ENCODE measurements around the gene RPA3. TPM values are rescaled to one million over a fixed set of nuclear protein-coding genes. Genes with fewer than 3 reads are reported as not detected.
"Not testable (repeated sequence)": the region's sequence is repeated elsewhere in the genome, so short reads cannot be mapped to it uniquely, and the experiment has no call there.

RPA3 gene
- total RNA-seq, 1 experiment from 2014 or later = 55.2 TPM

DNA sequence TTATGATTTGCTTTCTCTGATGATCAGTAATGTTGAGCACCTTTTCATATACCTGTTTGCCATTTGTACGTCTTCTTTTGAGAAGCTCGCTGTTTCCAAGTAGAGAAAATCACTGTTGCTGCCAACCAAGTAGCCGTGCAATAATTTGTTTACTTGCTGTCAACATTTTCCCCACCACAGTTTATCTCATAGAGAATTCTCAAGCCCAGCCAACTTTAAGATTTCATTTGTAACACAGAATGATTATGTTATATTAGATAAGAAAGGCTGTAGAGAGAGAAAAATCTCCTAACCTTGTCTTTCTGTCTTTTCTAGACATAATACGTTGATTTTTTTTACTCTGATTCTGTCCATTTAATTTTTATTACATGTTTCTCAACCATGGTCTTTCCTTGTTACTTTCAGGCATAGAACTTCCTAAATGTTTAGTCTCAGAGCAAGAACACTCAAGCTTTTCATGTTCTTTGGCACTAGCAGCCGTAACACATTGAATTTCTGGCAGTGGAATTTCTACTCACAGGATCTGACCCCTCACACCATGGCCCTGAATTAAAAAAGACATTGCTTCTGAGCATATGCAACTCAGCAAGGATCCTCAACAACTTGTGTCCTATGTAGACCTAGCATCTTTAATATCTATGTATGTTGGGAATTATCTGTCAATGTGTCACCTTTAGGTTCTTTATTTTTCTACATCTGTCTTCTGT lies 23.1 kb downstream of the RPA3 start:
- DNase-seq (ENCODE audit: low read depth in 1 of 2, low spot score in 2 of 2) = no peak

DNA sequence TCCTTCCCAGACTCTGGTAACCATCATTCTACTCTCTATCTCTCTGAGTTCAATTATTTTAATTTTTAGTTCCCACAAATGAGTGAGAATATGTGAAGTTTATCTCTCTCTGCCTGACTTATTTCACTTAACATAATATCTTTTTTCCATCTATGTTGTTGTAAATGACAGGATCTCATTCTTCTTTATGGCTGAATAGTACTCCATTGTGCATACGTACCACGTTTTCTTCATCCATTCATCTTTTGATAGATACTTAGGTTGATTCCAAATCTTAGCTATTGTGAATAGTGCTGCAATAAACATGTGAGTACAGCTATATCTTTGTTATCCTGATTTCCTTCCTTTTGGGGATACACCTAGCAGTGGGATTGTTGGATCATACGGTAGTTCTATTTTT lies 23.9 kb downstream of the RPA3 start:
- Histone ChIP-seq H3K27me3 (replicated peaks) (no peaks in the 10 kb centered on the region), H3K36me3 (no peaks in the 10 kb centered on the region), H3K4me3 (no peak overlapping the region), H3K4me1 (replicated peaks) (peaks cover 30% of the 10 kb centered on the region), H3K27ac (peak overlapping the region; percentile 61), H3K9me3 (replicated peaks) (no peaks in the 10 kb centered on the region)
- no peak for DNase-seq (ENCODE audit: low read depth in 1 of 2, low spot score in 2 of 2)

More for the DNA sequence above, 23.1 kb downstream of the RPA3 start:
- H3K27ac ChIP-seq = peak overlapping the region; percentile 61
- H3K4me1 ChIP-seq (replicated peaks) = peaks cover 30% of the 10 kb centered on the region
- no peak overlapping the region for H3K4me3 ChIP-seq
- no peaks in the 10 kb centered on the region for H3K27me3 ChIP-seq (replicated peaks)
- no peaks in the 10 kb centered on the region for H3K9me3 ChIP-seq (replicated peaks)
- H3K36me3 ChIP-seq = no peaks in the 10 kb centered on the region

DNA sequence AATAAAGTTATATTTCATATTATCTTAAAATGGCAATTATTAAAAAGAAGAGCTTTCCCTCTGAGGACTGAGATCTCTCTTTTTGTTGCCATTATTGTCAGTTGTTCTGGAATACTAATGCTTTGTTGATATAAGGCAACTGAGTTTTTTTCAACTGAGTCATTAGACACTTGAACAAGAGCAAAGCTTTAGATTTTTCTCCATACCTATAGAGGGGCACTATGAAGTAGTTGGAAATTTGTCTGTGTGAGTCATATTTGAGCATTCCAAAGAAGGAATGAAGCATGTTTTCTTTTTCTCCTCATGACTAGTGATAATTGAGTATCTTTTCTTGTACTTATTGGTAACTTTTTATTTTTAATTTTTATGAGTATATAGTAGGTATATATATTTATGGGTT lies 24.5 kb downstream of the RPA3 start:
- Histone ChIP-seq H3K27me3 (replicated peaks) (no peaks in the 10 kb centered on the region), H3K27ac (peak overlapping the region; percentile 61), H3K4me1 (replicated peaks) (peaks cover 30% of the 10 kb centered on the region), H3K36me3 (no peaks in the 10 kb centered on the region), H3K4me3 (no peak overlapping the region), H3K9me3 (replicated peaks) (no peaks in the 10 kb centered on the region)
- DNase-seq (ENCODE audit: low read depth in 1 of 2, low spot score in 2 of 2) = peak in 1 of 2 experiments; percentile 78

DNA sequence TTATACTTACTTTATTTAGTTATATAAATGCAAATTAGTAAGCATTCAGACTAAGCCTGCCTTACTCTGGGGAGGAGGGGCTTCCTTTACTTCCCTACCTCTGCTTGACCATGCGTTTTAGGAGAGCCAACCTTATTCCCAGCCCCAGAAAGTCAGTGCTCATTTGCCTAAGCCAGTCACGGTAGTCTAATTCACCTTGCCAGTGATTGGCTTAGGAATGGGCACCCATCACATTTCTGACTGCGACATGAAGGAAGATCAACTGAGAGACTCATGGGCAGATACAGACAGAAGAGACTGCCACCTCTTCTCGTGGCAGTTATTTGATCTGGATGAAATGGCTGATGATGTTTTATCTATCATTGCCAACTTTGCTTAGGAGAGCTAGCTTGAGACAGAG lies 29.5 kb downstream of the RPA3 start:
- H3K27me3 ChIP-seq (replicated peaks) = no peaks in the 10 kb centered on the region
- DNase-seq (ENCODE audit: low read depth in 1 of 2, low spot score in 2 of 2) = no peak
- H3K4me1 ChIP-seq (replicated peaks) = peaks cover 5% of the 10 kb centered on the region; the same call in 1 of the 2 replicates
- H3K27ac ChIP-seq = no peak overlapping the region
- no peaks in the 10 kb centered on the region for H3K36me3 ChIP-seq
- H3K9me3 ChIP-seq (replicated peaks) = no peaks in the 10 kb centered on the region
- no peak overlapping the region for H3K4me3 ChIP-seq

DNA sequence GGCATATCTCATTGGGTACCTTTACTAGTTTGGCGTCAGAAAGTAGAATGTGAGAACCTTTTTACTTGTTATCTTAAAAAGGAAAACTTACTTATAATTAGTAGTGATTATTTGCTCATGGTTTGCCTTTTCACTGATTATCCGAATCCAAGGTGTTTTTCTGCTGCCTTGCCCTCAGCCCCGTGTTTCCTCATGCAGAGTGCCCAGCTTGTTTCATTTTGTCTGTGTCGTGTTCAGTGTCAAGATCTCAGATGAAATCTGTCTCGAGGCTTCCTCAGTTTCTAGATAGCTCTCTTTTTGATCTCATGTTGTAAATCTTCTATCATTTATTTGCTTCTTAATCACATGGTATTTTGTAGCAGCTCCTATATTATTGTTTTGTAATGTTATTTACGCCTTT lies 30.1 kb downstream of the RPA3 start:
- no peaks in the 10 kb centered on the region for H3K36me3 ChIP-seq
- H3K9me3 ChIP-seq (replicated peaks) = no peaks in the 10 kb centered on the region
- H3K4me3 ChIP-seq = no peak overlapping the region
- no peaks in the 10 kb centered on the region for H3K27me3 ChIP-seq (replicated peaks)
- H3K27ac ChIP-seq = no peak overlapping the region
- DNase-seq (ENCODE audit: low read depth in 1 of 2, low spot score in 2 of 2) = no peak
- peaks cover 3% of the 10 kb centered on the region; the same call in 1 of the 2 replicates for H3K4me1 ChIP-seq (replicated peaks)

DNA sequence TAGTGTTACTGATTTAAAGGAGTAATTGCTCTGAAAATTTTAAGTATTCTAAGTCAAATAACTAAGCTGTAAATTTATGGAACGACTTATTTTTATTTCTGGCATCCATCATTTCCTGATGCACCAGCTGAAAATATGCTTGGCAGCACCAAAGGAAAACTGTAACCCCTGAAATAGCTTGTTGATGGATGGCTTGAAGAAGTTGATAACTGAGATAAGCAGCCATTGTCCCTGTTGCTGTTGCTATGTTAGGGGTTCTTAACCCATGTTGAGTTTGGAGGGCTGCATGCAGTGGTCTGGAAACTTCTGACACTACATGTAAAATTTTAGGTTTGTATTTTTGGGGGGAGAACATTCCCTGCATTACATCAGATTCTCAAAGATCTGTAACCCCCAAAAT lies 30.6 kb downstream of the RPA3 start:
- no peak overlapping the region for H3K27ac ChIP-seq
- no peaks in the 10 kb centered on the region for H3K27me3 ChIP-seq (replicated peaks)
- DNase-seq (ENCODE audit: low read depth in 1 of 2, low spot score in 2 of 2) = no peak
- H3K36me3 ChIP-seq = no peaks in the 10 kb centered on the region
- H3K4me1 ChIP-seq (replicated peaks) = no peaks in the 10 kb centered on the region
- no peak overlapping the region for H3K4me3 ChIP-seq
- no peaks in the 10 kb centered on the region for H3K9me3 ChIP-seq (replicated peaks)

DNA sequence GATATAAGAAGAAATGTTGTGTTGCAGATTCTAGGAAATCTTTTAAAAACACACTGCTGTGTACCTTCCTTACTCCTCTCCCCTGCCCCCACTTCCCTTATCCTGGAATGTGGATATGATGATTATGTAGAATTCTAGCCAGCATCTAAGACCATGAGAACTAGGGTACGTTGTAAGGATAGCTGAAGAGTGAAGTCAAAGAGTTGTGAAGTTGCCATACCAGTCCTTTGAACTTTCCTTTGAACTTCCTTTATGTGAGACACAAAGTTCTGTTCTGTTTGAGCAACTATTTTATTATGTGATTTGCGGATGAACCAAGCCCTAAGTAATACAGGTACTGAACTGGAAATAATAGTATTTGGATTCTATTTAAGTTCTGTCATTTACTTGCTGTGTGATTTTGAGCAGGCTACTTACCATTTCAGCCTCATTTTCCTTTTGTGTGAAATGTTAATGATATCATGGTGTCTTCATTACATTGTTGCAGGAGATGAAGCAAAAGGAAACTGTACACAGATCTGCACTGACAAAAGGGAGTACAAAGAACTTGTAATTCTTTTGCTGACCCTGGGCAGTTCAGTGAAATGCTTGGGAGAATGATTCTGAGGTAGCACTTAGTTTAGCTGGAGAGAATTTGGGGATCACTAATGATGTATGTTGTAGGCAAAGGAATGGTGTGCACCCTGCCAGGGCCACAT lies 31.4 kb downstream of the RPA3 start:
- DNase-seq (ENCODE audit: low read depth in 1 of 2, low spot score in 2 of 2) = no peak
- no peaks in the 10 kb centered on the region for H3K4me1 ChIP-seq (replicated peaks)

DNA sequence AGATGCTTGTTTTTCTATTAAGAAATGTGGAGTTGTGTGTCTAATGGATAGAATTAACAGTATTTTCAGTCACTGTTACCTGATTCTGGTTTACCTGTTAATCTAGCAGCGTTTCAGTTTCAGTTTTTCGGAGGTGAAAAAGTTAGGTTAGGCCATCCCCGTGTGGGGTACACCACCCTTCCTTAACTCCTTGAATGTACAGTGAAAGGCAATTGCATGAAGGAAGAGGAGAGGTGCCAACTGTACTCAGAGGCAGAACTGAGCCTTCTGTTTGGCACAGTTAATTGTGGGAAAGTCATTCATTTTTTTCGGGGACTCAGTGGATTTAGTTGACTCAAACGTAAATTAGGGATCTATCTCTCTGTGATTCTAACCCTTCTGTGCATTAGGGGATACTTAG lies 35.5 kb downstream of the RPA3 start:
- no peak for DNase-seq (ENCODE audit: low read depth in 1 of 2, low spot score in 2 of 2)
- no peaks in the 10 kb centered on the region for H3K27me3 ChIP-seq (replicated peaks)
- H3K4me1 ChIP-seq (replicated peaks) = no peaks in the 10 kb centered on the region
- 0 out of 2 replicates have a peak, but pooled peaks cover 2% of the 10 kb centered on the region for H3K36me3 ChIP-seq
- no peaks in the 10 kb centered on the region for H3K9me3 ChIP-seq (replicated peaks)
- H3K4me3 ChIP-seq = no peak overlapping the region
- H3K27ac ChIP-seq = no peak overlapping the region

More for the DNA sequence above, 31.4 kb downstream of the RPA3 start:
- no peaks in the 10 kb centered on the region for H3K9me3 ChIP-seq (replicated peaks)
- H3K36me3 ChIP-seq = no peaks in the 10 kb centered on the region
- H3K4me3 ChIP-seq = no peak overlapping the region
- no peak overlapping the region for H3K27ac ChIP-seq
- no peaks in the 10 kb centered on the region for H3K27me3 ChIP-seq (replicated peaks)

DNA sequence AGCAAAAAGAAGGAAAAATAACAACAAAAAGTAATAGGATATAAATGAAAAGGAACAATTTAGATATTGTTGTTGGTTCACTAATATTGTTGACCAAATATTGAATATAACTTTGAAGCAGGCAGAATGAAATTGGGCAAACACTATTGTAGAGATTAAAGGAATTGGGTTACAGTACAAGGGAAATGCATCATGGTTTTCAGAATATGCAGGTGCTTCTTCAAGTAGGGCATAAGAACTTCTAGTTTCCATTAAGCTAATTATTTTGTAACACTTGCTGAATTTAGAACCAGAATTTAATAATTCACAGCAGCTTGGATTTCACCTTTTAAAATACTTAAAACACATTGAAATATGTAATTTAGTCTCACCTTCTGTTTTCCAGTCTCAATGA lies 36.5 kb downstream of the RPA3 start:
- Histone ChIP-seq H3K9me3 (replicated peaks) (no peaks in the 10 kb centered on the region), H3K4me3 (no peak overlapping the region), H3K4me1 (replicated peaks) (no peaks in the 10 kb centered on the region), H3K27me3 (replicated peaks) (no peaks in the 10 kb centered on the region), H3K27ac (no peak overlapping the region), H3K36me3 (0 out of 2 replicates have a peak, but pooled peaks cover 3% of the 10 kb centered on the region)
- no peak for DNase-seq (ENCODE audit: low read depth in 1 of 2, low spot score in 2 of 2)

DNA sequence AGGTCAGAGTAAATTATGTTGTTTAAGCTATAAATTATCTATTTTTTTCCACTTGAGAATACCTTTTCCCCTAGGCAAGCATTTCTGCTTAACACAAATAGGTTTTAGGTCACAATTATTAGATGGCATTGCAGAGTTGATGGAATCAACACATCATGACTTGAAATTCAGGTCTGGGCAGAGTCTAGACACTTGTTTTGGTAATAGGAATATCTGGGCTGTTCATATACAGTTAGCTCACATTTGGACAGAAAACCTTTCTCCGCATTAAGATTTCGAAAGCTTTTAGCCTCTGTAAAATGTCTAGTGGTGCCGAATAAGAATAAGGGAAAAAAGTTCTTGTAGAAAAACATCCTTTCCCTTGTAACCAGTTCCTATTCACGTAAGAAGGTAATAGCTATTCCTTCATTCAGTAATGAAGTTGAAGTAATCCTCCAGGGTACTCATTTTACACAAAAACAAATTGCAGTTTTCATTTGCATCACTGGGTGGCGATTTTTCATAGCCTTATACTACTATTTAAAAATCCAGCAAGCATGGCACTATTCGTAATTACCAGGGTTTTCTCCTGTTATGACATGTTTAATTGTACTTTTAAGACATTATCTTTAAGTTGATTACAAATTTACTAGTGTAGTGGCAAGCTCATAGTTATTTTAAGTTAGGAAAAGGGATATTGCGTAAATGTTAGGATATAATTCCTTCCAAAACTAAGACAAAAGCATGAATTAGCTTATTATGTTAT lies 37.0 kb downstream of the RPA3 start:
- H3K4me1 ChIP-seq (replicated peaks) = no peaks in the 10 kb centered on the region
- peak in 1 of 2 experiments; percentile 45 for DNase-seq (ENCODE audit: low read depth in 1 of 2, low spot score in 2 of 2)
- no peak overlapping the region for H3K27ac ChIP-seq
- no peaks in the 10 kb centered on the region for H3K27me3 ChIP-seq (replicated peaks)
- no peak overlapping the region for H3K4me3 ChIP-seq
- H3K9me3 ChIP-seq (replicated peaks) = no peaks in the 10 kb centered on the region
- H3K36me3 ChIP-seq = 0 out of 2 replicates have a peak, but pooled peaks cover 3% of the 10 kb centered on the region

DNA sequence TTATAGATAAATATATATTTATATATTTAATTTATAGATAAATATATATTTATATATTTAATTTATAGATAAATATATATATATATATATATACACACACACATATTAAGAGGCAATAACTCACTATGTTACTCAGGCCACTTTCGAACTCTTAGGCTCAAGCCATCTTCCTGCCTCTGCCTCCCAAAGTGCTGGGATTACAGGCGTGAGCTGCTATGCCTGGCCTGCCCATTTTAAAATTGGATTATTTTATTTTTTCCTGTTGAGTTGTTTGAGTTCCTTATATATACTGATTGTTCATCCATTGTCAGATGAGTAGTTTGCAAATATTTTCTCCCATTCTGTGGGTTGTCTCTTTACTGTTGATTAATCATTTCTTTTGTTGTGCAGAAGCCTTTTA lies 38.8 kb downstream of the RPA3 start:
- H3K4me3 ChIP-seq; H3K27ac ChIP-seq; H3K36me3 ChIP-seq; H3K27me3 ChIP-seq (replicated peaks); H3K9me3 ChIP-seq (replicated peaks); H3K4me1 ChIP-seq (replicated peaks); DNase-seq (ENCODE audit: low read depth in 1 of 2, low spot score in 2 of 2): not testable (repeated sequence)

DNA sequence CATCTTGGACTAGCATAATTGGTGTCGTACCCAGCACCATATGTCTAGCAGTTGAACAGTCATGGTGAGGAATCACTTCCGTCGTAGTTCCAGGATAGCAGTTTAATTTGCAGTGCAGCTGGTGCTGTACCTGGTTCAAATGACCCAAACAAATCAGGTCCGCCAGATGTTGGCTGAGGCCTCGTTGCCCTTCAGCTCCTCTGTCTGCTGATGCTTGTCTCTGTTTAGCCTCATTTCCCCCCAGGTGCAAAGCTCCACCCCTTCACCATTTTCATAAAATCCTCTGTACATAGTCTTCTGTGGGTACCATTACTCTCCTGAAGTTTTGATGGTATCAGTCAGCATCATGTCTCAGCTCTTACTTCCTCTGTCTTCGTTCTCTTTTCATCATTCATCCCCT lies 42.7 kb downstream of the RPA3 start:
- Histone ChIP-seq H3K4me1 (replicated peaks) (no peaks in the 10 kb centered on the region), H3K9me3 (replicated peaks) (no peaks in the 10 kb centered on the region), H3K27ac (no peak overlapping the region), H3K4me3 (no peak overlapping the region), H3K36me3 (peaks cover 3% of the 10 kb centered on the region; the same call in 1 of the 2 replicates), H3K27me3 (replicated peaks) (no peaks in the 10 kb centered on the region)
- no peak for DNase-seq (ENCODE audit: low read depth in 1 of 2, low spot score in 2 of 2)

DNA sequence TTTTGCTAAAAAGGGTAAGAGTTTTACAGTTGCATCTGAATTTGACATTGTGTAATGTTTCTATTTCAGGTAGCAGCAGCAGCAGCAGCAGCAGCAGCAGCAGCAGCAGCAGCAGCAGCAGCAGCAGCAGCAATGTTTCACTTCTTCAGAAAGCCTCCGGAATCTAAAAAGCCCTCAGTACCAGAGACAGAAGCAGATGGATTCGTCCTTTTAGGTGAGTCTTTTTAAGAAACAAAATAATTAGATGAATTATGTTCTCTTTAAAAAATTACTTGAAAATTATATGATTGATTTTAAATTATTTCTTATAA lies 45.2 kb downstream of the RPA3 start:
- H3K27me3 ChIP-seq (replicated peaks) = no peaks in the 10 kb centered on the region
- no peak for DNase-seq (ENCODE audit: low read depth in 1 of 2, low spot score in 2 of 2)
- H3K9me3 ChIP-seq (replicated peaks) = no peaks in the 10 kb centered on the region
- no peaks in the 10 kb centered on the region for H3K4me1 ChIP-seq (replicated peaks)
- H3K27ac ChIP-seq = no peak overlapping the region
- H3K36me3 ChIP-seq = peaks cover 3% of the 10 kb centered on the region; the same call in 1 of the 2 replicates
- H3K4me3 ChIP-seq = no peak overlapping the region

All from SJSA1 (cell line).